ENCODE data around the gene BORCS5. TPM values are rescaled to one million over a fixed set of nuclear protein-coding genes. Genes with fewer than 3 reads are reported as not detected.

BORCS5 gene
- total RNA-seq, 1 experiment from 2014 or later = 13.9 TPM

GRCh38 chr12:12474931-12475795, 118.3 kb downstream of the BORCS5 start:
- H3K23me2 ChIP-seq (ENCODE audit: insufficient read length, low read depth, low read length, poor library complexity, severe bottlenecking) = no peaks in the 10 kb centered on the region
- H3K36me3 Mint-ChIP-seq (ENCODE audit: insufficient read depth in 1 of 3, low read depth in 3 of 3) = peaks cover 43 to 73% (median 58%) of the 10 kb centered on the region in 3 experiments
- H3T11ph ChIP-seq (ENCODE audit: low read length) = no peak overlapping the region
- H3K18ac ChIP-seq (ENCODE audit: insufficient read length, low read depth, low read length) = no peak overlapping the region
- peaks cover 8 to 12% of the 10 kb centered on the region in 2 experiments for H3K9me3 Mint-ChIP-seq
- TF ChIP-seq CTCF (conservative IDR thresholded peaks at IDR 0.05) = no peak
- H3K4me1 Mint-ChIP-seq = peaks cover 8 to 23% of the 10 kb centered on the region in 2 experiments
- no peak overlapping the region for H3K4me2 ChIP-seq (ENCODE audit: insufficient read depth, insufficient read length, low read length)
- no peak overlapping the region for H2AFZ ChIP-seq (ENCODE audit: low read length)
- H3K4ac ChIP-seq (ENCODE audit: low read depth, low read length) = no peak overlapping the region
- no peak overlapping the region for H3K23ac ChIP-seq (ENCODE audit: insufficient read length, low read depth, low read length)
- no peak overlapping the region for H2BK120ac ChIP-seq (ENCODE audit: low read depth, low read length, poor library complexity, severe bottlenecking)
- no peaks in the 10 kb centered on the region; the same call in 1 of the 2 replicates for H3K4me1 ChIP-seq (ENCODE audit: insufficient read depth, low read length)
- WGBS (ENCODE audit: extremely low coverage, insufficient read length, low lambda C conversion rate) = no CpG with 5 or more reads among the region's 15 CpGs
- H3K79me2 ChIP-seq (ENCODE audit: insufficient read depth, low read length) = no peaks in the 10 kb centered on the region
- no peak overlapping the region for H3K9ac ChIP-seq (ENCODE audit: extremely low read depth, insufficient read length, low read length)
- H3K56ac ChIP-seq (ENCODE audit: insufficient read length, low read depth, low read length) = no peak overlapping the region
- DNase-seq = no peak
- no peak overlapping the region for H4K91ac ChIP-seq (ENCODE audit: insufficient read length, low read depth, low read length)
- no peaks in the 10 kb centered on the region for H3K79me1 ChIP-seq (ENCODE audit: insufficient read depth, low read depth, low read length, poor library complexity, severe bottlenecking)
- no peak overlapping the region for H3K4me3 Mint-ChIP-seq
- H2AK5ac ChIP-seq (ENCODE audit: insufficient read length, low read length) = no peak overlapping the region
- H3K14ac ChIP-seq (ENCODE audit: insufficient read depth, low read length) = no peak overlapping the region
- no peak overlapping the region for H4K5ac ChIP-seq (ENCODE audit: insufficient read length, low read depth, low read length)
- no peak overlapping the region for H2BK12ac ChIP-seq (ENCODE audit: insufficient read length, low read depth, low read length)
- H4K20me1 ChIP-seq (ENCODE audit: control insufficient read depth, insufficient read depth, insufficient read length) = no peaks in the 10 kb centered on the region
- H3K9me3 ChIP-seq (ENCODE audit: control insufficient read depth, low read depth, low read length) = no peaks in the 10 kb centered on the region
- H3K27ac Mint-ChIP-seq = peak overlapping the region in 2 of 3 experiments; percentile 44 to 75; a peak in 5 of 7 replicates
- no peak overlapping the region for H2BK15ac ChIP-seq (ENCODE audit: low read depth, low read length)
- H4K8ac ChIP-seq (replicated peaks; ENCODE audit: insufficient read length, low read depth, low read length) = no peak overlapping the region
- no peak overlapping the region for H2BK5ac ChIP-seq (ENCODE audit: insufficient read length, low read length)
- H3K27ac ChIP-seq (ENCODE audit: insufficient read length, low read depth, low read length) = no peak overlapping the region
- no peaks in the 10 kb centered on the region; the same call in 1 of the 2 replicates for H3K27me3 Mint-ChIP-seq (ENCODE audit: low read depth)
- H3K27me3 ChIP-seq (ENCODE audit: insufficient read depth, low read length) = no peaks in the 10 kb centered on the region
- no peak overlapping the region for H2BK20ac ChIP-seq (ENCODE audit: low read depth, low read length, poor library complexity, severe bottlenecking)

All from H9 (cell line).